MCF 10A (cell line): Measurements from ENCODE around the gene KCNA5. TPM values are rescaled to one million over a fixed set of nuclear protein-coding genes. Genes with fewer than 3 reads are reported as not detected.

Source experiments
- BruUV-seq: library from RNA; stranded (reverse); fragments of 400-500 nt; replicated peaks from 2 replicates; lab custom pipeline; 2021; lab: Mats Ljungman, UMichigan
- CTCF ChIA-PET: fragments of 300-600 bp; sonication (Branson Sonifier 250); formaldehyde crosslinking; extraction: SDS; loops from one replicate; lab custom pipeline; 2021; ENCODE audit warnings: antibody characterized with exemption, inconsistent platforms; lab: Yijun Ruan, JAX
- POLR2A ChIA-PET: fragments of 300-600, 350-650 bp; sonication (Branson Sonifier 250); formaldehyde crosslinking; extraction: SDS; loops from one replicate; lab custom pipeline; 2020; ENCODE audit warnings: antibody characterized with exemption, inconsistent platforms; lab: Yijun Ruan, JAX
- DNase-seq: peaks from one replicate; pipeline ENCODE4 v3.0.0-alpha.2; 2018; ENCODE audit not compliant: unreplicated experiment
- H3K27ac Mint-ChIP-seq: one replicate; pipeline ENCODE4 v1.8.0; 2022; ENCODE audit warnings: mild to moderate bottlenecking, low read depth, mixed read lengths; ENCODE audit not compliant: unreplicated experiment
- H3K27me3 Mint-ChIP-seq: one replicate; pipeline ENCODE4 v1.8.0; 2022; ENCODE audit warnings: mixed read lengths; ENCODE audit not compliant: insufficient read depth, unreplicated experiment
- H3K36me3 Mint-ChIP-seq: one replicate; pipeline ENCODE4 v1.8.0; 2022; ENCODE audit warnings: mild to moderate bottlenecking, moderate library complexity, mixed read lengths; ENCODE audit not compliant: insufficient read depth, unreplicated experiment
- H3K4me1 Mint-ChIP-seq: one replicate; pipeline ENCODE4 v1.8.0; 2022; ENCODE audit warnings: mixed read lengths; ENCODE audit not compliant: insufficient read depth, unreplicated experiment
- H3K4me3 Mint-ChIP-seq: one replicate; pipeline ENCODE4 v1.8.0; 2022; ENCODE audit warnings: mild to moderate bottlenecking, moderate library complexity, mixed read lengths; ENCODE audit not compliant: unreplicated experiment
- H3K9me3 Mint-ChIP-seq: one replicate; pipeline ENCODE4 v1.8.0; 2022; ENCODE audit warnings: mixed read lengths; ENCODE audit not compliant: unreplicated experiment
- CTCF ChIP-seq: fragments of 200-600 bp; IDR thresholded peaks from one replicate; pipeline ENCODE4 v1.8.0; 2022; ENCODE audit warnings: antibody characterized with exemption, mild to moderate bottlenecking; ENCODE audit not compliant: unreplicated experiment
- intact Hi-C: fragments of 100-400 bp; cut with micrococcal nuclease; formaldehyde crosslinking; loops from 2 replicates; pipeline ENCODE4 v1.14.1; 2022
- total RNA-seq: library from RNA; stranded (reverse); gene quantifications from 2 replicates; pipeline ENCODE4 v1.2.3, GENCODE V29; 2022

The KCNA5 gene
- total RNA-seq, 1 experiment from 2014 or later, result not detected

GRCh38 chr12:5010151-5010550 lies 33.5 kb upstream of the KCNA5 start:
- POLR2A ChIA-PET, result interaction anchor here (0.7 kb wide), 1 partner anchor 333 kb away, joined by 3 read pairs; no protein-coding TSS in a partner anchor

GRCh38 chr12:5012337-5012736 lies 31.3 kb upstream of the KCNA5 start:
- Mint-ChIP-seq H3K27ac (no peak overlapping the region), H3K4me3 (no peak overlapping the region), H3K4me1 (no peaks in the 10 kb centered on the region), H3K27me3 (no peaks in the 10 kb centered on the region), H3K9me3 (no peaks in the 10 kb centered on the region), H3K36me3 (no peaks in the 10 kb centered on the region)
- intact Hi-C loops, result no loop called here
- no TSS peak for BruUV-seq
- ChIA-PET POLR2A (interaction anchor here (0.6 to 0.8 kb wide), 2 partner anchors 33 to 157 kb away, joined by 3 to 4 read pairs; no protein-coding TSS in a partner anchor), CTCF (interaction anchor here (0.5 to 2.7 kb wide), 7 partner anchors 9 to 163 kb away, joined by 3 to 21 read pairs (median 7); no protein-coding TSS in a partner anchor)
- DNase-seq, result no peak
- no peak for TF ChIP-seq CTCF

More at GRCh38 chr12:5010151-5010550, 33.5 kb upstream of the KCNA5 start:
- Mint-ChIP-seq H3K36me3 (no peaks in the 10 kb centered on the region), H3K9me3 (no peaks in the 10 kb centered on the region), H3K27ac (no peak overlapping the region), H3K4me1 (no peaks in the 10 kb centered on the region), H3K27me3 (no peaks in the 10 kb centered on the region), H3K4me3 (no peak overlapping the region)
- no peak for TF ChIP-seq CTCF
- no TSS peak for BruUV-seq
- intact Hi-C loops, result no loop called here
- no peak for DNase-seq
- CTCF ChIA-PET, result interaction anchor here (1.3 kb wide), 1 partner anchor 155 kb away, joined by 4 read pairs; no protein-coding TSS in a partner anchor

GRCh38 chr12:5013266-5013730 lies 30.4 kb upstream of the KCNA5 start:
- Mint-ChIP-seq H3K4me1 (no peaks in the 10 kb centered on the region), H3K27ac (no peak overlapping the region), H3K27me3 (no peaks in the 10 kb centered on the region), H3K9me3 (no peaks in the 10 kb centered on the region), H3K36me3 (no peaks in the 10 kb centered on the region), H3K4me3 (no peak overlapping the region)
- no TSS peak for BruUV-seq
- ChIA-PET POLR2A (no interaction called here), CTCF (interaction anchor here (0.6 to 2.7 kb wide), 6 partner anchors 8 to 158 kb away, joined by 3 to 21 read pairs (median 8); no protein-coding TSS in a partner anchor)
- no peak for DNase-seq
- intact Hi-C loops, result no loop called here
- no peak for TF ChIP-seq CTCF

GRCh38 chr12:5014269-5014668 lies 29.4 kb upstream of the KCNA5 start:
- intact Hi-C loops, result no loop called here
- TF ChIP-seq CTCF, result no peak
- Mint-ChIP-seq H3K4me3 (no peak overlapping the region), H3K4me1 (no peaks in the 10 kb centered on the region), H3K9me3 (no peaks in the 10 kb centered on the region), H3K36me3 (no peaks in the 10 kb centered on the region), H3K27me3 (no peaks in the 10 kb centered on the region), H3K27ac (no peak overlapping the region)
- ChIA-PET CTCF (interaction anchor here (1.4 to 2.7 kb wide), 4 partner anchors 7 to 159 kb away, joined by 3 to 21 read pairs (median 14); no protein-coding TSS in a partner anchor), POLR2A (no interaction called here)
- BruUV-seq, result no TSS peak
- DNase-seq, result no peak
